Stimulated activated CD4-positive, alpha-beta T cell treated with anti-CD3 and anti-CD28 coated beads, Interleukin-12 subunit alpha, Interleukin-12 subunit beta, amount 100 ng/mL, for 24 hours (primary cell): ENCODE results near the gene SDC1.

Source experiments
- DNase-seq, 2 experiments: peaks; one replicate each; pipeline ENCODE4 v3.0.0-alpha.2; 2020; ENCODE audit warnings: low read depth in 2 of 2

SDC1 gene

GRCh38 chr2:20214566-20215182, 10.3 kb downstream of the SDC1 start:
- DNase-seq: no peak

GRCh38 chr2:20213651-20214565, 11.0 kb downstream of the SDC1 start:
- no peak for DNase-seq

DNA sequence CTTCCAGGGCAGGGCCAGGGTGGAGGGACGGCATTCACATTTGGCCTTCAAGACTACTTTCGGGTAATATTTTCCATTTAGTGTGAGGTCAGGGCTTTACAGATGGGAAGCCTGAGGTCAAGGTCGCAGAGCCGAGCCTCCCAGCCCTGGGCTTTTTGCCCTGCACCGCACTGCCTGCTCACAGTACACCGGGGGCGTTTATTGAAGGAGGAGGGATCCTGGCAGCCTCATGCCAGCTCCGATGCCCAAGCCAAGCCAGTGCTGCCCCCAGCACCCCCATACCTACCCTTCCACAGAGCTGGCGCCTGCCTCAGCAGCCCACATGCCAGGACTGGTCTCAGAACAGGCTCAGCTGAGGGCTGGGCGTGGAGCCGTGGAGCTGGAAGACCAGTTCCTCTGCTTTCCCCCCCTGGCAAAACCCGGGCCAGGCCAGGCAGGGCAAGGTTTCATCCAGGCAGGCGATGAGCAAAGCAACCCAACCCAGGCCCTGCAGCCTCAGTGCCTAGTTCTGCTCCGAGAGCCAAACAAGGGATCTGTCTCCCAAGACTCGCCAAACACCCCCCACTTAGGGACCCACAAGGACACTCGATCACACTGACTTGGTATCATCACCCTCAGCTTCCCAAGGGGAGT, 11.9 kb downstream of the SDC1 start:
- no peak for DNase-seq

- DNase-seq: no peak
Observed at GRCh38 chr2:20212459-20212870, 12.5 kb downstream of the SDC1 start.

DNA sequence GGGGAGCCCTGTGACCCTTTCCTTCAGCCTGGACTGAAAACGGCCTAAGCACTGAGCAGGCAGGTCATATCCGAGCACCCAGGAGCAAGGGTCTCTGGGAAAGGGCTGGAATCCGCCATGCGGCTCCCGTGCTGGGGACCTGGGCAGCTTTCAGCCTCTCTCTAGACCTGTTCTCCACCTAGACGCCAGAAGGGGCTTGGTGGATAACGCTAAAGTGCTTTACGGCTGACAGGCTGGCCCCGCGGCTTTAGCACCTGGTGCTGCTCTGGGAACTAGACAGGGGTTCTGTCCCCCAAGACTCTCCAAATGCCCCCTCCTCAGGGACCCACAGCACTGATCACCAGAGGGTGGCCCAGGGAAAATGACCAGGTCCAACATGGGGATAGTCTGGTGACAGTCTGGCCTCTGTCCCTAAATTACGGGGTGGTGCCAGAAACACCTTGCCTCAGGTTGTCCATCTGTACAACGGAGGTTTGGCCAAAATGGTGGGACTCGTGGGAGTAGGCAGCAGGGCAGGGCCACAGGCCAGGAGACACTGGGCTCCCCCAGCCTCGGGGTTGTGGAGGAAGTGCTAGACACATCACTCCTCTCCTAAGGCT, 13.0 kb downstream of the SDC1 start:
- no peak for DNase-seq

GRCh38 chr2:20211420-20211819, 13.5 kb downstream of the SDC1 start:
- no peak for DNase-seq

GRCh38 chr2:20210462-20210861, 14.5 kb downstream of the SDC1 start:
- no peak for DNase-seq

DNA sequence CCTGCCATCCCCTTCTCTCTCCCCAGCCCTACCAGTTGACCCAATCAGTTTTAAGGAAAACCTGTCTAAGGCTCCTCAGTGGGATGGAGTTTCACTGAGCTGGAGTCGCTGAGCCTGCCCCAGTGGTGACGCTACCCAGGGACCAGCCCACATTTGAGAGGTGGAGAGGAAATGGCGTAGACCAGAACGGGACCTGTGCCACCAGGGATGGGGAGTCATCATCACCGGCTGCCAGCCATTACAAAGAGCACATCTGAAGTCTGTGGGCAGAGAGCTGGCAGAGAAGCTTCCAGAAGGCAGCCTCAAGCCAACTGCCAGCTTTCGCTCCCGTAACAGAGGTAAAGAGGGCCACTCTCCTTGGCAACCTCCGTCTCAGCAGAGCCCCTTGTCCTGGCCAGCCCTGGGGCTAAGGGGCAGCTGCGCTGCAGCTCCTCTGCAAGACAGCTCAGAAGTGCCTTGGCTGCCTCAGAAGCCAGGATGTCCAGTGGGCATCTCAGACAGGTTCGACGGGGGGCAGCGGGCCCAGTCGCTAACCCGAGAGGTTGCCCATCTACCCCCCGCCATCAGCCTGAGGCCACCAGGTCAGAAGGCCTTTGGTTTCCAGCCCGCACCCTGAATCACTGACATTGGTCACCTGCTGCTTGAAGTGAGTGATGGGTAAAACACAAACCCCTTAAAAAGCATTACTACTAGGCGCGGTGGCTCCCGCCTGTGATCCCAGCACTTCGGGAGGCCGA, 15.4 kb downstream of the SDC1 start:
- DNase-seq: no peak

DNA sequence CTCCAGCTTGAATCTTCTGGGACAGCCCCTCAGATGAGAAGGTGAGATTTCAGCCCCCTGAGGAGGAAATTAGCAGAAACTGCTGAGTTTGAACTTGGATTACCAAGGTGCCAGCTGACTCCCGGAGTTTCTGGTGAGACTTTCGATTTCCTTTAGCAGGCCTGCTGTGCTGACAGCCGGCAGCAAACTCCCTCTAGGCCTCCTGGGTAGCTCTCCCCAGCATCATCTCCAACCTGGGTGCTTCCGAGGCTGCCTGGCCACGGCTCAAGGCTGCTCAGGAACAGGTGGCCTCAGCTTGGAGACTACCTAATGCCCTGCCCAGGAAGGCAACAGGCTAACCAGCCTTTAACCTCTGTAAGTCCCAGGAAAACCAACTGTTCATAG, 16.5 kb downstream of the SDC1 start:
- DNase-seq: no peak

GRCh38 chr2:20207051-20207450, 17.9 kb downstream of the SDC1 start:
- no peak for DNase-seq

DNA sequence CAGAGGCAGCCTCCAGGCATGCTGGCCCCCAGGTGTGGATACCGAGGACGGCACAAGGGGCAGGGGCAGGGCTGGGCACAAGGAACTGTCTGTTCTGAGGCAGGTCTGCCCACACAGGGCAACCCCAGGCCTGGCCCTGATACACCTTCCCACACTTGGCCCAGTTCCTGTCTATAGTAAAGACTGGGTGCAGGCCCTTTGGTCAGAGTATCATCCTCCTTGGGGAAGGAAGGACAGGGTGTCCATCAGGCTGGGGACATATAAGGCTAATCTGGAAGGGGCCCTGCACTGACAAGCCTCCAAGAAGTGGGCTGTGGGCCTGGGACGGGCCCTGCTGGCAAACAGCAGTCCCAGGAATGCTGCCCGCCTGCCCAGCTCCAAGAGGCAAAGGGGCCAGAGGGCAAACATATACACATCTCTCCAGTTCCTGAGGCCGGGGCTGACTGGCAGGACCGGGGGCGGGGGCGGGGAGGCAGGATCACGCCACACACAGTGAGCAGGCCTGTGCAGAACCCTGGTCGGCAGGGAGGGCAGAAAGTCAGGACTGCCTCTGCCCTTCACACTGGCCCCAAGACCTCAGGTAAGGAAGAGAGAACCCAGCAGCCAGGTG, 18.9 kb downstream of the SDC1 start:
- no peak for DNase-seq

- no peak for DNase-seq
Observed at GRCh38 chr2:20205069-20205468, 19.9 kb downstream of the SDC1 start.

- DNase-seq: no peak
Observed at GRCh38 chr2:20203521-20204225, 21.3 kb downstream of the SDC1 start.

DNA sequence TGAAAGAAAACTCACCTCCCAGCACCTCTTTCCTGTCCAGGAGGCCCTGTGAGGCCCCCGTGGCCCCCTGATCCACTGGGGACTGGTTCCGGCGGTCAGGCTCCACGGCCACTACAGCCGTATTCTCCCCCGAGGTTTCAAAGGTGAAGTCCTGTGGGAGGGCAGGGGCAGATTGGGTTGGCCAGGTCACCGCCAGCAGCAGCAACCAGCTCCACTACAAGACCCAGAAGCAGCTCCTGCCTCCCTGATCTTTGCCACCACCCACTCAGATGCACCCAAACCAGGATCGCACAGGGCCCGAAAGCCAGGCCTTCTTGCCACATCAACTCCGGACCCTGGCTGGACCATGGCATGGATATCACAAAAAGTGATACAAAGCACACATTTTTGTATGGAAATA, 21.9 kb downstream of the SDC1 start:
- no peak for DNase-seq

DNA sequence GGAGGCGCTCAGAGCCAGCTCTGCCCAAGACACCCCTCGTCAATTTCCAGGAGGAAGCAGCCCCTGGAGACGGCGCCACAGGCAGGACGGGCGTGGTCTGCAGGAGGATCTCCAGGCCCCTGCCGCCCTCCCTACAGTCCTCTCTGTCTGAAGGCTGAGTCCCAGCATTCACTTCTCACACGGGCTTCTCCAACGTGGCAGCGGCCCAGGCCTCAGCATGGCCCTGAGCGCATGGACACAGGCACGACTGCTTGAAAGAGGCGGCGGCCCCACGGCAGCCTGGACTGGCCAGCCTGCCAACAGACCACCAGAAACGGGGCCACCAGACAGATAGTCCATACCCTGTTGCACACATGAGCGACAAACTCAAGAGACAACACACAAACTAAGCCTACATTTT, 23.3 kb downstream of the SDC1 start:
- no peak for DNase-seq

DNA sequence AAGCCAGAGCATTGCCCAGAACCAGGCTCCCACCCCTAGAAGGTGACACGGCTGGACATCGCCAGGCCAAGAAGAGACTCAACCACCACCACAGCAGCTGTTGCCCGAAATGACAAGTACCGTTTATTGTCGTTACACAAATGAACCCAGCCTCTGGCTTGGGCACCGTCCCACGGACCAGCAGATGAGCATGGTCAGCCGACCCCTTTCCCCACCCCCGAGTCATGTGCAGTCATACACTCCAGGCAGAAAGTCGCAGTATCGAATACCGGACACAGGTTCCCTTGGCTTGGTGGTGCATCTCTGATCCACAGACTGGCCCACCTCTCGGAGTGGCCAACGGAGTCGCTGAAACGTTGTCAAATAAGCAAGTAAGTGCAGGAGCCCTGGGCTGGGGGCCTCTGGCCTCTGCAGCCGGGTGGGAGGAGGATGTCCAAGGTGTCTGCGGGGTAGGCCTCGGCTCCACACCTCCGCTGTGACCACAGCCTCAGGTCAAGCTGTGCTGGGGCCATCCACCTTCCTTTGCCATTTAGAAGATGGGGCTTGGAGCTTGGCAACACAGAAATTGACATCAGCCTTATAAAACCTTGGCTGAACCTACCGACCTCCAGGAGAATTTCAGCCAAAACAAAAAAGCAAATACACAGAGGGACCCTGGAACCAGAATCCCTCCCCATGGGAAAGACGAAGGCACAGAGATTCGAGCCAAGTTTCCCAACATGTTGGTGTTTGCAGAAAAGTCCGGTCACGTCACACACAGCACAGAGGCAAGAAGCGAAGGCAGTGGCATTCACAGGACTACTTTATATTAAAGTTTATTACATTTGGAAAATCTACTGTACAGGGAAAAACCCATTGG, 24.0 kb downstream of the SDC1 start:
- no peak for DNase-seq

DNA sequence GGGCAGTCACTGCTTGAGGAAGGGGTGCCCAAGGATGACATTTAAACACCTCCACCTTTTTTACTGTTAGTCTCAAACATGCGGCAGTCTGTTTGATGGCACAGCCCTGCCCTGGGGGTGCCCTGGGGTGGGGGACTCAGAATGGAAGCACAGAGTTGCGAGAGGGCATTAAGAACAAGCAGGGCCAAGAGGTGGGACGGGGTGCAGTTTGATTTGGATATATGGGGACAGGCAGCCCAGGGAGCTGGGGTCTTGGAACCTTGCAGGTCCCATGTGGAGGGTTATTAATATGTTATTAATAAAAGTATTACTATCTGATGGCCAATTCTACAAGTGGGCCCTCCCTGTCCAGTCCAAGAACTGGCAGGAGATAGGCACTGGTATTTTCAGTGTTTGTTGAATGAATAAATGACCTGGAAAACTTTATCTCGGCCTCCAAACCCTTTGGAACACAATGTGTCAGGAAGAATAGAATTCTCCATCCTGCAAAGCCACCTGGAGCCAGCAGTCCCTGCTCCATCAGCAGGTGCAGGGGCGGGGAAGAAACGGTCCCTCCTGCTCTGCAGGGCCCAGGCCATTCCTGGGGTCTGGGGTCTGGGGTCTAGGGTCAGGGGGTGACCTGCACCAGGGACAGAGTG, 25.2 kb downstream of the SDC1 start:
- no peak for DNase-seq

GRCh38 chr2:20198796-20199632, 25.9 kb downstream of the SDC1 start:
- no peak for DNase-seq
